ENCODE data around the gene CCDC88B.
"Not testable (repeated sequence)": the region's sequence is repeated elsewhere in the genome, so short reads cannot be mapped to it uniquely, and the experiment has no call there.

- TF ChIP-seq CTCF (IDR thresholded peaks at IDR 0.05; ENCODE audit: low read depth, low read length, missing input control); YY1 (IDR thresholded peaks at IDR 0.05); ATF3 (IDR thresholded peaks at IDR 0.05); REST (IDR thresholded peaks at IDR 0.05); MAX (IDR thresholded peaks at IDR 0.05); ZBTB33 (IDR thresholded peaks at IDR 0.05); FOXA1 (IDR thresholded peaks at IDR 0.05); RAD21 (IDR thresholded peaks at IDR 0.05); SP1 (IDR thresholded peaks at IDR 0.05); GABPA (IDR thresholded peaks at IDR 0.05 in 1 of 2, conservative IDR thresholded peaks at IDR 0.05 in 1 of 2); TAF1 (conservative IDR thresholded peaks at IDR 0.05): not testable (repeated sequence)
Measured at GRCh38 chr11:64323984-64324383, 16.0 kb upstream of the CCDC88B start.

Measured in liver (tissue), 3 donors.